Embryonic facial prominence (tissue), 1 donor: Measurements from ENCODE around the gene MRPS14.

ENCODE experiments used
- DNase-seq: peaks from one replicate; pipeline ENCODE4 v3.0.0-alpha.2; 2016; ENCODE audit errors: extremely low spot score

MRPS14 gene

GRCh38 chr1:174988539-174988938, 34.7 kb downstream of the MRPS14 start:
- DNase-seq = no peak

- DNase-seq = no peak
Measured at GRCh38 chr1:174984952-174985351, 38.3 kb downstream of the MRPS14 start.

- DNase-seq = no peak
Measured at GRCh38 chr1:174982971-174983689, 40.1 kb downstream of the MRPS14 start.

GRCh38 chr1:174976436-174977108, 46.7 kb downstream of the MRPS14 start:
- DNase-seq = no peak

- no peak for DNase-seq
Measured at GRCh38 chr1:174975764-174976163, 47.5 kb downstream of the MRPS14 start.

- no peak for DNase-seq
Measured at GRCh38 chr1:174974711-174975119, 48.5 kb downstream of the MRPS14 start.

GRCh38 chr1:174971902-174972301, 51.3 kb downstream of the MRPS14 start:
- DNase-seq = no peak

- DNase-seq = no peak
Measured at GRCh38 chr1:174971466-174971865, 51.8 kb downstream of the MRPS14 start.

GRCh38 chr1:174969977-174970376, 53.2 kb downstream of the MRPS14 start:
- no peak for DNase-seq

GRCh38 chr1:174968750-174969244, 54.4 kb downstream of the MRPS14 start:
- no peak for DNase-seq

- no peak for DNase-seq
Measured at GRCh38 chr1:174967845-174968705, 55.1 kb downstream of the MRPS14 start.

GRCh38 chr1:174966008-174966572, 57.1 kb downstream of the MRPS14 start:
- no peak for DNase-seq

- no peak for DNase-seq
Measured at GRCh38 chr1:174965362-174966007, 57.7 kb downstream of the MRPS14 start.

GRCh38 chr1:174964972-174965361, 58.3 kb downstream of the MRPS14 start:
- DNase-seq = no peak

GRCh38 chr1:174964261-174964971, 58.8 kb downstream of the MRPS14 start:
- DNase-seq = no peak

- DNase-seq = no peak
Measured at GRCh38 chr1:174963529-174964125, 59.6 kb downstream of the MRPS14 start.
